ENCODE measurements around the gene GORAB. TPM values are rescaled to one million over a fixed set of nuclear protein-coding genes. Genes with fewer than 3 reads are reported as not detected.
A peak's percentile ranks its signal among the peaks of the same experiment; 100 is the strongest.

GORAB gene
- total and polyA plus RNA-seq, 2 donors (not counting 3 experiments of a cell fraction or from before 2014, with no cell fraction given) = 4.4 to 6.4 TPM

- FAIRE-seq = no peak
- H2AFZ ChIP-seq (ENCODE audit: low read depth, low read length) = peak overlapping the region; percentile 85
- peaks cover 29% of the 10 kb centered on the region for H3K79me2 ChIP-seq (ENCODE audit: control insufficient read depth, insufficient read depth, low read length)
- peak overlapping the region; percentile 87 for H3K27ac ChIP-seq (ENCODE audit: insufficient read depth, low read depth, low read length)
- peaks cover 5 to 13% of the 10 kb centered on the region in 2 experiments for H3K27me3 ChIP-seq (ENCODE audit: control insufficient read depth in 2 of 2, insufficient read depth in 2 of 2, low read length in 2 of 2)
- peak overlapping the region; percentile 94 for H3K4me2 ChIP-seq (ENCODE audit: insufficient read depth, low read length)
- H3K4me3 ChIP-seq (replicated peaks in 1 of 3; ENCODE audit: insufficient read depth in 1 of 3, low read depth in 1 of 3, low read length in 3 of 3) = peak overlapping the region; percentile 50 to 78 (median 65)
- intact Hi-C loops (cut with micrococcal nuclease) (loop anchor here (5.0 to 10.0 kb wide), 3 partner anchors 456 to 639 kb away; partner anchors contain the start of genes KIFAP3 and SCYL3), dilution Hi-C loops (cut with MboI; ENCODE audit: extremely low pct_ligation_motif_present, low sequenced_read_pairs) (no loop called here)
- peak overlapping the region; percentile 99 for H3K9ac ChIP-seq (replicated peaks; ENCODE audit: extremely low read depth, insufficient read depth, low read length)
- H4K20me1 ChIP-seq (replicated peaks; ENCODE audit: control insufficient read depth, extremely low read depth, insufficient read depth, low read length) = no peaks in the 10 kb centered on the region
- H3K9me1 ChIP-seq (replicated peaks; ENCODE audit: control insufficient read depth, extremely low read depth, insufficient read depth, low read length) = no peaks in the 10 kb centered on the region
- no peak for TF ChIP-seq FOS (IDR thresholded peaks at IDR 0.05; ENCODE audit: borderline replicate concordance, insufficient read depth, low read length)
- no peak for TF ChIP-seq GATA2 (IDR thresholded peaks at IDR 0.05; ENCODE audit: insufficient read depth, insufficient read length, low read depth, low read length)
- TF ChIP-seq MAX (IDR thresholded peaks at IDR 0.05; ENCODE audit: insufficient read depth, insufficient read length) = no peak
- TF ChIP-seq JUN (IDR thresholded peaks at IDR 0.05; ENCODE audit: borderline replicate concordance, insufficient read depth, insufficient read length, low read depth) = no peak
- TF ChIP-seq CTCF (IDR thresholded peaks at IDR 0.05; ENCODE audit: extremely low read depth in 1 of 2, insufficient read depth in 1 of 2, low read depth in 1 of 2, low read length in 2 of 2) = no peak
- TF ChIP-seq EZH2 (IDR thresholded peaks at IDR 0.05; ENCODE audit: borderline replicate concordance, low read depth, low read length, severe bottlenecking) = no peak
- no peak for TF ChIP-seq POLR2AphosphoS5 (IDR thresholded peaks at IDR 0.05; ENCODE audit: insufficient read depth, low read depth, low read length)
- no peak for TF ChIP-seq POLR2A (IDR thresholded peaks at IDR 0.05; ENCODE audit: low read depth, low read length)
- no peak for TF ChIP-seq MYC (IDR thresholded peaks at IDR 0.05; ENCODE audit: low read depth, low read length)
- ChIA-PET CTCF (interaction anchor here (1.8 kb wide), 1 partner anchor 158 kb away, joined by 4 read pairs; no protein-coding TSS in a partner anchor), POLR2A (interaction anchor here (0.6 to 1.2 kb wide), 4 partner anchors 14 to 969 kb away, joined by 3 to 5 read pairs (median 4); no protein-coding TSS in a partner anchor)
- TSS peak; percentile 85 for BruUV-seq (replicated peaks)
- DNase-seq (ENCODE audit: low read depth, low spot score) = peak; percentile 9
- H3K36me3 ChIP-seq (ENCODE audit: control insufficient read depth in 2 of 2, extremely low read depth in 1 of 2, insufficient read depth in 2 of 2, low read length in 2 of 2) = no peaks in the 10 kb centered on the region
- H3K4me1 ChIP-seq (ENCODE audit: control insufficient read depth, extremely low read depth, insufficient read depth, low read length) = peaks cover 14% of the 10 kb centered on the region
- H3K9me3 ChIP-seq (replicated peaks; ENCODE audit: control insufficient read depth, insufficient read depth, low read length) = no peaks in the 10 kb centered on the region
Observed at GRCh38 chr1:170530972-170531757, 801 bp upstream of the GORAB start.

Data from endothelial cell of umbilical vein (primary cell).